KOPT-K1 (cell line): ENCODE measurements around the gene RNF157.
A peak's percentile ranks its signal among the peaks of the same experiment; 100 is the strongest.

Source experiments
- H3K27ac ChIP-seq: fragments of 200-600 bp; sonication (generic); 2 replicates; pipeline ENCODE4 v1.5.1; 2016; ENCODE audit warnings: antibody characterized with exemption, mild to moderate bottlenecking, low read depth, low read length; ENCODE audit not compliant: poor library complexity, severe bottlenecking
- H3K36me3 ChIP-seq: fragments of 200-600 bp; sonication (generic); 2 replicates; pipeline ENCODE4 v1.5.1; 2017; ENCODE audit warnings: antibody characterized with exemption, mild to moderate bottlenecking, low read length, moderate library complexity; ENCODE audit not compliant: insufficient read depth
- H3K9me3 ChIP-seq: fragments of 200-600 bp; sonication (generic); 2 replicates; pipeline ENCODE4 v1.5.1; 2017; ENCODE audit warnings: antibody characterized with exemption, low read length, mild to moderate bottlenecking; ENCODE audit not compliant: insufficient read depth, poor library complexity, severe bottlenecking

The RNF157 gene

DNA sequence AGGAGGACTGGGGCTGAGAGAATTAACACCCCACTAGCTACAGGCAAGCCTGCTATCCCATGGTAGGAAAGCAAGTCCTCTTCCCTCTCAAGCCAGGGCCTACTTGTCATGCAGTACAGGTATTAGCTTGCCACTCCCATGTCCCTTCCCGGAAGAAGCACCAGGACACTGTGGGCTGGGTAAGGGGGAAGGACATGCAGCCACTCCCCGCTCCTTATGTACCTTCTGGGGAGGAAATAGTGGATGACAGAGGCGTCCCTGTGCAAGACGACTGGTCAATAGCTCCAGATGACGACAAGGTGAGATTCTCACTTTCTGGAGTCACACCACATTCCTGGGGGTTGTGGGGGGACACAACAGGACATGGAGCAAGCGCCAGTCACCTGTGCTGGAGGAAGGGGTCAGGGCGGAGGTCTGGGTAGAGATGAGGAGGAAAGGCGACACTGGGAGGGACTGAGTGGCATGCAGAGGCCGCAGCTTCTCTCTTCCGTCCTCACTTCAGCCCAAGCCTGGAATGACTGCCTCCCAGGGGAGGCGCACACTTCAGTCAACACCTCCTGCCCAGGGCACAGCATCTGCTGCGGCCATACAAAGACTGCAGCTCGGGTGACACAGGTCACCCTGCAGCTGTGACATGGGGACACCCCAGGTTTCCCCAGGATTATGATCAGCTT lies 84.2 kb downstream of the RNF157 start:
- Histone ChIP-seq H3K36me3 (peaks cover 45% of the 10 kb centered on the region), H3K9me3 (no peaks in the 10 kb centered on the region), H3K27ac (no peak overlapping the region)

DNA sequence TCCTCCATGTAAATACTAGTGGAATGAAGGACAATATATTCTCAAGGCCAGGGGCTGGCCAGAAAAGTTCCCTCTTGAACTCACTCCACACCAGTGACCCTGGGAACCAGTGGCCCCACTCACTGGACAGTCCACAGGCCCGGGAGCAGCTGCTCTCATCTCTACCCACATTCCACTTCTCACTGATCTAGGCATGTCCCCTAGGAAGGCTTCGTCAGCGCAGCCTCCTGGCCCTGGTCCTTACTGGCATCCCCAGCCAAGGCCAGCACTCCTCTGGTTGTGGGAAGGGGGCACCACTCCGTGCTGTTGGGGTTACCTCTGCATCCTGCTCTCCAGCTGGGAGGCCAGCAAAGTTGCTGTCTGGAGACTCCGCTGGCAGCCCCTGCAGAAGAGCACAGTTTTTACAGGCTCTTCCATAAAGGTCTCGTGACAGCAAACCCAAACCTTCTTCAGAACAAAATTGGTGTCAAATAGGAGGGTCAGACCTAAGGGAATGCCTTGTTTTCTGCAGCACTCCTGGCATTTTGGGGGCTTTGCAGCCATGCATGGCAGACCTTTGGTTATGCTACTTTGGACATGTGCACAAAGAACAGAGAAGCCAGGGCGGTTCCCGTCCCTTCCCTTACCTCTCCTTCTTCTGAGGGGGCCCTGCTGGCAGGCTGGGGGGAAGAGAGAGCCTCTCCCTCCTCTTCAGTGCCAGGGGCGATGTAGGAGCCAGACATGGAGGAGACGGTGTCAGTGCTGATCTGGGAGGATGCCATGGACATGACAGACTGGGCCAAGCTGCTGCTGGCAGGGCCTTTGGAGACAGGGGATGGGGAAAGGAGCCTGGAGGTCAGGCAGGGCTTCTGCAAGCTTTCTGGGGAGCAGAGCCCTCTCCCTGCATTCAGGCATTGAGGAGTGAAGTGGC lies 85.1 kb downstream of the RNF157 start:
- no peaks in the 10 kb centered on the region for H3K9me3 ChIP-seq

DNA sequence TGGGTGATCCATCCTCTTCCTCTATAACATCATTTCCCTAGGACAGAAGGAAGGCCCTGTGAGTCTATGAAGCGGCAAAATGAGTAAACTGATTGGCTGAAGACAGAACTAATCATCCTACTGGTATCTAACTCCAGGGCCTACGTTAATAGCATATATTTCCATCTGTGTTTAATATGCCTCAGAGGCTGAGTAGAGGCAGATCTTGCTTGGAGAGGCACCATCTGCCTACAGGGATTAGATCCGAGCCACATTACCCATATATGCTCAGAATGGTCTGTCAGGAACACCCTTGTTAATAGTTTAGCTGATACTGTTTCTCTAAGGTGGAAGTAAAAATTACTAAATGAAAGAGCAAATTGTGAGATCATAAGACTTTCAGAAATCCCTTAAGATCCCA lies 86.0 kb downstream of the RNF157 start:
- Histone ChIP-seq H3K9me3 (no peaks in the 10 kb centered on the region), H3K27ac (no peak overlapping the region), H3K36me3 (peaks cover 38% of the 10 kb centered on the region)

More for the DNA sequence above, 85.1 kb downstream of the RNF157 start:
- Histone ChIP-seq H3K36me3 (peaks cover 43% of the 10 kb centered on the region), H3K27ac (no peak overlapping the region)

DNA sequence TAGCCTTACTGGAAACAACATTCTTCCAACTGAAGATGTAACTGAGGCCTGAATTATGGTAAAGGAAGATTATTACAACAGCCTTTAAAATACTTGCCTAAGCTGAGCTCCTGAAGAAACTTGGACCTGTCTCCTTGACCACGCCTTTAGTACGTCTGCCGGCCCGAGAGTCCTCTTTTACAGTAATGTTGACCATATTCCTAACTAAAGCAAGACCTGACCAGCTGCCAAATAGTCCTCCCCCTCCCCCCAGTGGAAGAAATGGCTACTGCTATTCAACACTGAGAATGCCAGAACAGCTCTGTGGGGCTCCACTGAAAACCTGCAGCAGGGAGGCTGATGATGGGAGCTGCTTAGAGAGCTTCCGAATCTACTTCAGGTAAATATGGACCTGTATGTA lies 86.7 kb downstream of the RNF157 start:
- Histone ChIP-seq H3K9me3 (no peaks in the 10 kb centered on the region), H3K36me3 (peaks cover 31% of the 10 kb centered on the region)

DNA sequence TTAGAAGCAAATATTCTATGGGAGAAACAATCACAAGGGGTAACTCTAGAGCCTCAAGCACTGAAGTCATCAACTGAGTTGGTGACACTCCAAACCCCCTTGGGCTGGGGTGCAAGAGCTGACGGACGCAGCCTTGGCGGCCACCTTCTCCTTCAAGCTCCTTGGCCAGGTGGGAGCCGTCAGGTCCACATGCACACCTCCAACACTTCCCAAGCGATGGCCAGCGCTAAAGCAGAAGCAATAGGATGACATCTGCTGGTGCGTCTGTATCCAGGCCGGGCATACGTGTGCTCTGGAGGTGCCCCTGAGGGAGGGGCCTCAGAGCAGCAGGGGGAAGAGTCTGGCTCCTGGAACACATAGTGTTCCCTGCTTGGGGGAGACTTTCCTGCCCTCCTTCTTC lies 87.1 kb downstream of the RNF157 start:
- peaks cover 27% of the 10 kb centered on the region for H3K36me3 ChIP-seq
- no peaks in the 10 kb centered on the region for H3K9me3 ChIP-seq
- H3K27ac ChIP-seq: no peak overlapping the region

More for the DNA sequence above, 86.7 kb downstream of the RNF157 start:
- no peak overlapping the region for H3K27ac ChIP-seq

DNA sequence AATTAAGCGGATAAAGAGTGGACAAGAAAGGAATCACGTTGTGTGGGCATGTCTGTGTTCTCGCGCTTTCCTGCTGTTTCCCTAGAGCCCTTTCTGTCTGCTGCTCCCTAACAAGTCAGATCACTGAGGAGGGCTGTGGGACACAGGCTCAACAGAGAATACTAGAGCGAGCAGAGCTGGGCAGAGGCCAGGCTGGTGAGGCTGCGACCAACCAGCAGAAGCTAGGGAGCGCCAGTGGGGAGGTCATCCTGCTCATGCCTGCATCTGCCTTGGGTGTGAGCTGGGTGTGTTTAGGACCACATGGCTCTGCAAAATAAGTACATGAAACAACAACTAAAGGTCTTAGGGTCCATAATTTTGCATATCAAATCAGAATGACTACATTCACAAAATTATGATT lies 87.7 kb downstream of the RNF157 start:
- Histone ChIP-seq H3K36me3 (peaks cover 21% of the 10 kb centered on the region; the same call in 1 of the 2 replicates), H3K9me3 (no peaks in the 10 kb centered on the region), H3K27ac (no peak overlapping the region)

DNA sequence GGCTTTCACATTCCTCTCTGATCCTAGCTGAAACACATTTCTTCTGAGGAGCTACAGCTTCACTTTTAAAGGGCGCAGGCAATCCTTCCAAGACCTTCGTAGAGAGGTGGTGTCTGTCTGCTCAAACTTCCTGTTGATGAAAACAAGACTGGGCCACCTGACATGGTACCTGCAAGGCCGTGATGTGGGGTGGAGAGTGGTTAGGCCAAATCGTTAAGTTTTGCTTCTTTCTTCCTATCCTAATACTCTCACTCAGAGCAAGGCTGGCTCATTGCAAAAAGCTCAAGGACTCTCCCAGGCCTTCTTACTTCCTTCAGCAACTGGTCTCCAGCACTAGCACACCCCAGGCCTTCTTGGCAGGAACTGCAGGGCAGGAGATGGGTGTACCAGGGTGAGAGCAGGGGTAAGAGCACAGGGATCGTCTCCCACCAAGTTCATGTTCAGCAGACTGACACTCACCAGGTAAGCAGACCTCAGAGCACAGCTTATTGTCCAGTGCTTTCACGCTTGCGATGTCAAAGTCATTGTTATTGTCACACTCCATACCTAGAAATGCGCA lies 88.3 kb downstream of the RNF157 start:
- H3K9me3 ChIP-seq: no peaks in the 10 kb centered on the region
- H3K36me3 ChIP-seq: peaks cover 20% of the 10 kb centered on the region; the same call in 1 of the 2 replicates
- H3K27ac ChIP-seq: no peak overlapping the region

DNA sequence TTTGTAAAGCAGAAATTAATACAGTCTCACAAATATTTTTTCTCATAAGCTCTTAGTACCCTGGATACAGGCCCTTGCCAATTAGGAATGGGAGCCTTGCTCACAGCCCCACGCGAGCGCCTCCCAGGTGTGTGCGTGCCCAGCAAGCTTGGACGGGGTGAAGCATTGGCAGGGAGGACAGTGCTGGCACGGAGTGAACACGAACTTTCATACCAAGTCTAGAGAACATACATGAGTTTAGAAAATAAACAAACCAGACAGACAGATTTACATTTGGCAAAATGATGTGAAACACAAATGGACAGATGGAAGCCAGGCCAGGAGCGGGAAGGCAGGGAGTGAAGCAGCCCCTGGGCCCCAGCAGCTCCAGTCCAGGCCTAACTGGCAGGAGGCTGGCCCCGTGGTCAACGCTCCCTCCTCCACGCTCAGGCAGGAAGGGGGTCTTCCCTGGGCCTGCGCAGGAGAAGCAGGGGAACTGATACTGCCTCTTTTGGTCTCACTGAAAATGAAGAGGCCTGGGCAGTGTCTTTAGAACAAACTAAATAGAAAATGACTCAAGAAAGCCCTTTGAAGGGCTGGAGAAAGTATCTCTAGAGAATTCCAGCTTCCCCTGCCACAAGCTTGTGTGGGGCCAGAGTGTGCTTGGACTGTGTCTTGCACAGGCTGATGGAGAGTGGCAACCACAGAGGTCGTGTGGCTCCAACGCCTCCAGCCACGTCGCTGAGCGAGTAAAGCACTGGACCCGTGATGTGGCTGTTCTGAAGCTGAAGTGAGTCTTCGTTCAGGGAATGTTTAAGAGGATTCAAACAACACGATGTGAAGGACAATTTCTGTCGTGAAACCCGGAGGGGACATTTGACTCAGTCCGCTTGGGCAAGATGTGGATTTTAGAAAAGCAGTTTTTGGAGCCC lies 89.3 kb downstream of the RNF157 start:
- Histone ChIP-seq H3K9me3 (no peaks in the 10 kb centered on the region), H3K36me3 (peaks cover 17% of the 10 kb centered on the region; the same call in 1 of the 2 replicates)

DNA sequence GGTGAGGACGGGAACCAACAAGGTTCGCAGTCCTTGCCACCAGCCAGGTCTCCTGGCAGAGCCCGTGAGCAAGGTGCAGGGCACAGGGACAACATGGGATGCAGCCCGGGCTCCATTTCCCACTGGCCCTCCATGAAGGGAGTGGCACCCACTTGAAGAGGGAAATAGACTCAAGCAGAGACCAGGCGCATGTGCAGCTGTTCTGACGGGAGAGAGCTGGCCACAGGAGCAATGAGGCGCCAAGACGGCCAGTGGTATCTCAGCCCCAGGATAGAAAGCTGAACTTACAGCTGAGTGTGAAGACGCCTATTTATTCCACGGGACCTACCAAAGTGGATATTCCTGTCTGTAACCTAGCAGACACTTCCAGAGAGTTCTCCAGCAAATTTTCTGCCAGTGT lies 91.1 kb downstream of the RNF157 start:
- no peaks in the 10 kb centered on the region for H3K9me3 ChIP-seq
- peaks cover 16% of the 10 kb centered on the region; the same call in 1 of the 2 replicates for H3K36me3 ChIP-seq
- no peak overlapping the region for H3K27ac ChIP-seq

More for the DNA sequence above, 89.3 kb downstream of the RNF157 start:
- H3K27ac ChIP-seq: no peak overlapping the region

DNA sequence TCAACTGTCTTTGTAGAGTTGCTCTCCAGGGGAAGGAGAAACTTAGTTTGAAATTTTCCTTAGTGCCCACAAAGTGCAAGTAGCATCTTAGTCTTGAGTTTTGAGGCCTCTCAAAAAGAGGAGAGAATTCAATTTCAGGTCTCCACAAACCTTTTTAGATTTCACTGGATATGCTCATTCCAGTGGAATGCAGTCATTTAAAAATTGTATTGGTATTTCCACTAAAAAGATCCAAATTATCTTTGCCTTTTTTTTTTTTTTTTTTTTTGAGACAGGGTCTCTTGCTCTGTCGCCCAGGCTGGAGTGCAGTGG lies 92.3 kb downstream of the RNF157 start:
- Histone ChIP-seq H3K36me3 (peaks cover 12% of the 10 kb centered on the region; the same call in 1 of the 2 replicates), H3K27ac (no peak overlapping the region), H3K9me3 (no peaks in the 10 kb centered on the region)

DNA sequence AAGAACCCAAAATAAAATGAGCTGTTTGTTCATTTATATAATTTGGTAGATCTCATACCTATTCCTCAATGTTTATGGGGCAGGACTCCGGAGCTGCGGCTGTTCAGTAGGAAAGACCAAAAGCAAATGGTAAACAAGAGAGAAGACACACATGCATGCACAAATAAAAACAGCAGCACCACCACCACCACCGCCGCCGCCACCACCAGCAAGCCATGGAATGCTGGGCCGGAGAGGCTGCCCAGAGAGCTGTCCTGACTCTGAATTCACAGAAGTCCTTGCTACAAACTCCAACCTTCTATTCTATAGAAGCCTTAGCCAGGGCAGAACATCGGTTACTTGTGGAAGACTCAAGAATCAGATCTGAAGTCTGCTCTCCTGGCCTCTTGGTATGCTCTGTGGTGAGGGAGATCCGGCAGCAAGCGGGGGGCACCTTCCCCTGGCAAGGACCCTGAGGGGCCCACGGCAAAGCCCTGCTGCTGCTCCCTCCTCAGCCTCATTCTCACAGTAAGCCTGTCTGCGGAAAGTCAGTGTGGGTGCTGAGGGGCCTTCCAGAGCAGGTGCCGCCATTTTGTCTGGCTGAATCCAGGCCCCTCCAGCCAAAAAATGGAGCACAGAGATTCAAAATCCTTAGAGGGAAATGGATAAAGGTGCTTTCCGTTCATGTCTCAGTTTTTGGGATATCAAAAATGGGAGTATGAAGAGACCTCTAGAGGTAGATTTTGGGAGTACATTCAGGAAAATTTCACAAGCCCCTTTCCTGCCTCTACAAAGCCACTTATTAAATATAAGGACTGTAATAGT lies 92.9 kb downstream of the RNF157 start:
- H3K36me3 ChIP-seq: peaks cover 11% of the 10 kb centered on the region; the same call in 1 of the 2 replicates
- H3K9me3 ChIP-seq: no peaks in the 10 kb centered on the region
- H3K27ac ChIP-seq: no peak overlapping the region

DNA sequence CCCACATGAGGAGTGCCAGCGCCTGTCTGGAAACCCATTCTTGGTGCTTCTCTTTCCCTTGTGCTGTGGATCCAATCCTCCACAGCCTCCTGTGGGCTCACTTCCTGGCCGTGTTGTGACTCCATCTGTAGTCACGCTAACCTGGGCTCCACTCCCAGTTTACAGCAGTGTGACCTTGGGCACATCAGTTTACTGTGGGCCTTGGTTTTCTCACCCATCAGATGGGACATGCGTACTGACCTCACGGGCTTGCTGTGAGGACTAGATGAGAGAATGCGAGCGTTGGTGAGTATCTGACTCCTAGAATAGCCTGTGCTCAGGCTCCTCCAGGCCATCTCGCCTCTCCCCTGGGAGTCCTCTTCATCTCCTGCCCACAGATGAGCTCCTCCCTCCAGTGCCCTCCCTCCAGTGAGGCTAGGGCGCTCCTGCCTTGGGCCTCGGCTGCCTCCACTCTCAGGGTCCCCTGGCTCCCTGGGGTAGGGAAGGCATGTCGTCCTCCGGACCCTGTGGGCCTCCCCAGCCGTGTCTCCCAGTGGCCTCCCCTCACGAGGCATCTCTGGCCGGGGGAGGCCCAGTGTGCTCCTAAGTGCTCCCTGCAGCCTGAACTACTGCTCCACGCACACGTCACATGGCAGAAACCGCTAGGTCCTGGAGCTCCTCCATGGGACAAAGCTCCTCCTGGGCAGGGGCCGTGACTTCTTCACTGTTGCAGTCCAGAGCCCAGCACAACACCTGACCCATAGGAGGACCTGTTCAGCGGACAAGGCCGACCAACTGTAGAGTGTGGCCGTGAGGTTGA lies 94.0 kb downstream of the RNF157 start:
- Histone ChIP-seq H3K27ac (peak overlapping the region; percentile 74), H3K9me3 (no peaks in the 10 kb centered on the region), H3K36me3 (peaks cover under 1% of the 10 kb centered on the region; the same call in 1 of the 2 replicates)

DNA sequence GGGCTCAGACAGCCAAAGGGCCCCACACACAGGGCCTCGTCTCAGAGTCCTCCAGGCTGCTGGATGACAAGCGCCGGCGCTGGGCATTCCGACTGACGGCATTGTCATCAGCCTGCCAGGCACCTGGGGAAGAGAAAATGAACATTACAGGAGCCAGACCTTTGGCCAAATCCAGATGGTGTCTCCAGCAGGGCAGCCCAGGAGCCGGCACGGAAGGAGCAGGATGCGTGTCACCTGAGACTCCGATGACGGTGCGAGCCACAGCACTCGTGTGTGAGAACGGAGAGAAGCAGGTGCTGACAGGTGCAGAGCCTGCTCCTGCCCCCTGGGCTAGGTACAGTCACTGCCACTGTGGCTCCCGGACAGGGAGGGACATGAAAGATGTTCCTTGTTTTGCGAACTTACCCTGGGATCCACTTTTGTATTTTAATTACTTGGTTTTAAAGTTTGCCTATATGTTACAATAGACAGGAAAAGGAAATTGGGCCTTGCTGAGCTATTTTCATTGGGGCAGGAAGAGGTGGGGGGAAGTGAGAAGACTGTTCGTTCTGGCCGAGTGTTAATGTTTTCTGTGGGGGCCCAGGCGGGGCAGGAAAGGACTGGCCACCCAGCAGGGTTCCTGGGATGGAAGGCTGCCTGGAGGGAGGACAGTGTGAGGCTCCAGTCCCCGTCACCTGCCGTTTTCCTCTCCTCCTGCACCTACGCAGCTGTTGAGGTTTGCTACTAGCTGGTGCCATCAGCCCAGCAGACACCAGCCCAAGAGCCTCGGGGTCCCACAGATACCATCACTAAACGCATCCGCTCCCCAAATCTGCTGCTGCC lies 94.9 kb downstream of the RNF157 start:
- Histone ChIP-seq H3K36me3 (no peaks in the 10 kb centered on the region), H3K9me3 (no peaks in the 10 kb centered on the region), H3K27ac (peak overlapping the region; percentile 74)
